Kidney tubule cell (primary cell): ENCODE measurements around the gene COQ4.
A peak's percentile ranks its signal among the peaks of the same experiment; 100 is the strongest.

Source experiments
- DNase-seq: peaks from one replicate; pipeline ENCODE4 v3.0.0-alpha.2; 2018; ENCODE audit warnings: low spot score

The COQ4 gene

DNA sequence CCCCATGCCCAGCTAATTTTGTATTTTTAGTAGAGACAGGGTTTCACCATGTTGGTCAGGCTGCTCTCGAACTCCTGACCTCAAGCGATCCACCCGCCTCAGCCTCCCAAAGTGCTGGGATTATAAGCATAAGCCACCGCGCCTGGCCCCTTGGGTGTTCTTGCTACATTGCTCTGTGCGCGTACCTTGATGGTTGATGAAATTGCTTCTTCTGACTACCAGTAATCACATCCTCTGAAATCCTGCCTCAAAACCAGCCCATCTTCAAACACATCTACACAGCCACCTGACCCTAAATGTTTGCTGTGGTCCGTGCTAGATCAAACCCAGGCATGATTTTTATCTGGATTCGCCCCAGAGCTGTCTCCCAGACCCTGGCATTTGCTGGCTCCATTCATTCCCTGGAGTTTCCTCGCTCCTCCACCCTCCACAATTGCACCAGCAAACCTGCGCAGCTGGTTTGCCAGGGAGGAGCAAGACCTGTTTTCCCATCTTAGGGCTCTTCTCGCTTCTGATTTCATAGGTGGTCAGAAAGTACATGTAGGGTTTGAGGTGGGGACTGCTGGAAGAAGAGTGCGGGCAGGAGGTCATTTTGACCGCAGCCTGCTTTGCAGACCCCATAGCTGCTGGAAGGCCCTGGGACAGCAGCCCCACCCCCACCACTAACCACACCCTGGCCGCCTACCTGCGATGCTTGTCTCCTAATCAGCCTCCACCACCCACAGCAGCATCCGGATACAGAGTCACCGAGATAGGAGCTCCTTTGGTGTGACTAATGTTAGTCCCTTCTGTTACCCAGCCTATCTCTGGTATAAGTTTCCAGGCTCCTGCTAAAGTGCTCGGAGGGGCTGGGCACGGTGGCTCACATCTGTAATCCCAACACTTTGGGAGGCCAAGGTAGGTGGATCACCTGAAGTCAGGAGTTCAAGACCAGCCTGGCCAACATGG is 23.8 kb upstream of the COQ4 start:
- DNase-seq: no peak

- no peak for DNase-seq
Measured at GRCh38 chr9:128304136-128304970, 18.3 kb upstream of the COQ4 start.

- DNase-seq: no peak
Measured at GRCh38 chr9:128304971-128305288, 17.7 kb upstream of the COQ4 start.

GRCh38 chr9:128309551-128309950 is 13.1 kb upstream of the COQ4 start:
- DNase-seq: no peak

DNA sequence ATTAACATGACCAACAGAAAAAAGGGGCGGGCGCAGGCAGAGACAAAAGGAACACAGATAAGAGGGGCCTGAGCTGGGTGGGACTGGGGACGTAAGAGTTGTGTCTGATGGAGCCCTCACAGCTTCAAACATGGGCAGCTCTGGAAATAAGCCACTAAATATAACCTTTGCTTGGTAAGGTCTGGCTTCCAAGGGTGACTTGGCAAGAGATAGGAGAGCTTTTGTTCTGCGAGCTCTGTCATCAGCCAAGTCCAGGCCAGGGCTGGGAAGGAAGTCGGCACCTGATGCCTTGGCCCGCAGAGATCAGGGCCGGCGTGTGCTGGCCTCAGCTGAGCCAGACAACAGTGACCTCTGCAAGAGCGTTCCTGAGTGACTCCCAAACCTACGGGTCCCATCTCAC is 12.2 kb upstream of the COQ4 start:
- DNase-seq: no peak

GRCh38 chr9:128314697-128315096 is 7.9 kb upstream of the COQ4 start:
- DNase-seq: no peak

DNA sequence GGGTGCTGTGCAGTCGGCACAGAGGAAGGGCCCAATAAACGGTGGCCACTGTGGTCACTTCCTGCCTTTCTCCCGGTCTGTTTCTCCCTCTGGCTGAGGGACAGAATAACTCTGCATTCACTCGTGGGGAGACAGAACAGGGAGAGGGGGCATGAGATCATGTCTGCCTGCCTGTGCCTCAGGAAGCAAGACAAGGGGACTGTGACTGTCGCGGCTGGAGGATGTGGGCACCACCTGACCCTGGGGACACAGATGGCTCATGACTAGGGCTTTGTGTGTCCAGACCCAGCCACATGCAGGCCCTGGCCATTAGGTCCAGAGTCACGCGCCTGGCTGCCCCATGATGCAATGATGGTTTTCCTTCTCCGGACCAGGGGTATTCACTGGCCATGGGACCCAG is 6.2 kb upstream of the COQ4 start:
- DNase-seq: no peak

DNA sequence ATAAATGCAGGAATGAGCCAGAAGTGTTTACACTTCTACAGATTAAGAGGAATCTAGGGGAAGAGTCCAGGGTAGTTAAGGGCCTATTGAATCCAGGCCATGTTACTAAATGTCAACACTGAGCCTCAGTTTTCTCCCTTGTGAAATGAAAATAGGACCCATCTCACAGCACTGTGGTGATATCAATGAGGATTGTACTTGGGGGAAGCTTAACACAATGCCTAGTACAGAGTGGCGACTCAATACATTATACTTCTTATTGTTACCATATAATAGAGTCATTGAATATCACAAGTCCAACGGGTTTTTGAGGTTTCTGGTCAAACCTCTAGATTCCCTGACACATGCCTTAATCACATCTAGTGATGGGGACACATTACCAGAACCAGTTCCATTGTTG is 5.0 kb upstream of the COQ4 start:
- no peak for DNase-seq

DNA sequence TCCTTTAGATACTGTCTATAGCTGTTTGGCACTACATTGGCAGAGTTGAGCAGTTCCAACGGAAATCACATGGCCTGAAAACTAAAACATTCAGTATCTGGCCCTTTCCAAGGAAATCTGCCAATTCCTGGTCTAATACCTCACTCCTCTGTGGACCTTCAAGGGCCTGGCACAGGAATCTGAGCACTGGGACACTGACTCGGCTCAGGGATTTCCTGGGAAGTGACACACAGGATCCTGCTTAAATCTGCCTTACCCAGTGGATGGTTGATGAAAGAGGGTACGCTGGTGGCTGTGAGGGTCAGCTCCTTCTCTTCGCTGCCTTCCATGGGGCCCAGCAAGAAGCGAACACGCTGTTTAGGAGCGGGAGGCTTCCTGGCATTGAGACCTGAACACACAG is 1.3 kb upstream of the COQ4 start:
- no peak for DNase-seq

DNA sequence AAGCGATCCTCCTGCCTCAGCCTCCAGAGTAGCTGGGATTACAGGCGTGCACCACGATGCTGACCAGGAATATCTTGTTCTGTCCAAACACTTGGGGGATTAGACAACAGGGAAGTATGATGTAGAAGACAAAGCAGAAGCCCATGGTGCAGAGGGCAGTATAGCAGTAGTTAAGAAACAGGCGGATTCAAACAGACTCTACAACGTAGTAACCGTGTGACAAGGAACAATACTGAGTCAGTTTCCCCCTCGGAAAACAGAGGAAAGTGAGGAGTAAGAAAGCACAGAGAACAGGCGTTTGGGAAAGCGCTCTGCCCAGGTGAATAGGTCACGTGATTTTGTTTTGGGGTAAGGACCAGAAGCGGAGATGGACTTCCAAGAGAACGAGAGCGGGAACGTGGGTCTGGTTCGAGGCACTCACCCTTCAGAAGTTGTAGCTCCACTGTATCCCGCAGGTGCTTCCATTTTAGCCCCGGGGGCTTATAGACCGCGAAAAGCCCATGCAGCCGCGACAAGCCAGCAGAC is 698 bp upstream of the COQ4 start:
- no peak for DNase-seq

DNA sequence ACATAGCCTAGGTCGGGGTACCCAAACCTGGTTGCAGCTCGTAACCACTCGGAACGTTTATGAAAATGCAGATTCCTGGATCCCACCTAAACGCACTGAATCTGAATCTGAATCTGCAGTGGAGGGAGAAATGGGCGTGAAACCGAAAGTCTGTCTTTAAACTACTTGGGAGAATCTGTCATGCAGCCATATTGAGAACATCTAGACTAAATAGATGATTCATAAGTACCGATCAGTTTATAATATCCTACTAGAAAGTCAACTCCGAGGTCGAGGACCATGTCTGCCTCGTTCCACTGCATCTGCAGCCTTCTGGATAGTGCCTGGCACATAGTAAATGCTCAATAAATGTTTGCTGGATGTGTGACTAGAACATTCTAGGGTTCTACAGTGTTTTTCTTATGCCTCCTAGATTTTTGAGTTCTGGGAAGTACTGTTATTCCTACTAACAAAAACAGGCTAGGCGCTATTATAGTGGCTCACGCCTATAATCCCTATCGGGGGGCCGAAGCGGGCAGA is 632 bp downstream of the COQ4 start:
- DNase-seq: peak; percentile 41

- DNase-seq: no peak
Measured at GRCh38 chr9:128323791-128324190, 1.2 kb downstream of the COQ4 start.

GRCh38 chr9:128324401-128324800 is 1.8 kb downstream of the COQ4 start:
- DNase-seq: no peak

- no peak for DNase-seq
Measured at GRCh38 chr9:128325629-128326028, 3.0 kb downstream of the COQ4 start.

DNA sequence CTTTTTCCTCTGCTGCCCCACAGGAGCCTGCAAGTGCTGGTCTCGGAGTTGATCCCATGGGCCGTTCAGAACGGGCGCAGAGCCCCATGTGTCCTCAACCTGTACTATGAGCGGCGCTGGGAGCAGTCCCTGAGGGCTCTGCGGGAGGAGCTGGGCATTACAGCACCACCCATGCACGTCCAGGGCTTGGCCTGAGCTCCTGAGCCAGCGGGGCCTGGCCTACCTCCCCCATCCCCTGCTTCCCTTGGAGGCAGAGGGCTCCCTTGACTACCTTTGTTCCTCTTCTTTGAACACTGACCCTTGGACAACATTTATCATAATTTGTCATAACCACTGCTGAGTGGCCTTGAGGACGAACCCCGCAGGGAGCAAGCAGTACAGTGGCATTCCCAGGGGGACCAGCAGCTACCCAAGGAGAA is 10.8 kb downstream of the COQ4 start:
- DNase-seq: no peak

DNA sequence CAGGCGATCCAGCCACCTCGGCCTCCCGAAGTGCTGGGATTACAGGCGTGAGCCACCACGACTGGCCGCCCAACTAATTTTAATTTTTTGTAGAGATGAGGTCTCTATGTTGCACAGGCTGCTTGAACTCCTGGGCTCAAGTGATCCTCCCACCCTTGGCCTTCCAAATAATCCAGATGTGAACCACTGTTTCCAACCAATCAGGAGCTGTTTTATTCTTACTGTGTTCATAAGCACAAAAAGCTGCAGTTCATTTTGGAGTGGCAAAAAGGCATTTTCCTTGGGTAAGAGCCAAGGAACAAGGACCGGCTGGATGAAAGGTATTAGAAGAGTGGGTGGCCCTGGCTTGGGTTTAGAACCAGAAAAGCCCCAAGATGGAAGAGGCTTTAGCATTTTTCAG is 12.5 kb downstream of the COQ4 start:
- DNase-seq: no peak

DNA sequence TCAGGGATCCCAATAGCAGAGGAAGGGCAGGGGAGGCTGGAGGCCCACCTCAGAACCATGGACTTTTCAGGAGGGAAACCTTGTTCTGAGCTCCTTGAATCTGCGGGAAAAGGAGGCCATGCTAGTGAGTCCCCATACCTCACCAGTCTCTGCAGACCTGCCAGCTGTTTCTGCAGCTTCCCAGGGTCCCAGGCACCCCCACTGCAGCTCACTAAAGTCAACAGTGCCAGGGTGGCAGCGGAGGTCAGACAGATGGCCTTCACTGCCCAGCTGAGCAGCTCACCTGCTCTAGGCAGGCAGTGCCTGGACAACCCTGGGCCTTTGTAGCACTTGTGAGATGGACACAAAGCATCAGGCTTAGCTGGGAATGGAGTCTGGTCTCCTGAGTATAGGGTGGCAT is 13.3 kb downstream of the COQ4 start:
- no peak for DNase-seq

DNA sequence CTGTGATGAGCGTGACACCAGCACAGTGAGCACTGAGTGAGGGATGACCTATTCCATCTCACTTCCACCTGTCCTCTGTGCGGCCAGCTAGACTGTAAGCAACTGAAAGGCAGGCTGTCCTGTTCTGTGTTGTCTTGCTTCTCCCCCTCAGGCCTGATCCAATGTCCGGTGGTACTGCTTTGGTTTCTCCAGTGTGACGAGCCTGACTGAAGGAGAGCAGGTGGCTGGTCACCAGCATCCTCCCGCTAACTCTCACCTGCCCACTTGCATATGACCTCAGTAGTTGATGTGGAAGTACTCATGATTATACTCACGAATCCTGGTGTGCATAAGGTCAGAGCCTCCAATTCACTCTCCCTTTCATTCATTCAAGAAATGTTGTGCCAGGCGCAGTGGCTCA is 15.3 kb downstream of the COQ4 start:
- no peak for DNase-seq

GRCh38 chr9:128338852-128339614 is 16.4 kb downstream of the COQ4 start:
- DNase-seq: peak; percentile 25

GRCh38 chr9:128339761-128340690 is 17.4 kb downstream of the COQ4 start, which contains the start of gene SLC27A4:
Gene SLC27A4, plus strand, starts transcription at chr9:128340527. Its CDS starts 2,606 bp downstream, at chr9:128343133.
- peak; percentile 96 for DNase-seq
